Measurements from ENCODE around the gene NME3.

The NME3 gene

GRCh38 chr16:1775006-1775845 is 3.9 kb upstream of the NME3 start:
- Histone ChIP-seq H3K27me3 (ENCODE audit: control insufficient read depth, insufficient read depth, low read length, poor library complexity, severe bottlenecking) (no peaks in the 10 kb centered on the region), H3K9me3 (ENCODE audit: control insufficient read depth, low read length) (no peaks in the 10 kb centered on the region), H3K4me1 (ENCODE audit: control insufficient read depth, insufficient read depth, low read length) (peaks cover 8% of the 10 kb centered on the region), H3K36me3 (ENCODE audit: control insufficient read depth, insufficient read depth, low read length) (peaks cover 19% of the 10 kb centered on the region), H3K27ac (ENCODE audit: insufficient read depth, low read depth, low read length, poor library complexity, severe bottlenecking) (no peak overlapping the region), H3K4me3 (ENCODE audit: insufficient read depth, low read depth, low read length) (no peak overlapping the region)
- WGBS, 2 experiments: 95 to 97% methylated on average over 30 of the region's 30 CpGs

DNA sequence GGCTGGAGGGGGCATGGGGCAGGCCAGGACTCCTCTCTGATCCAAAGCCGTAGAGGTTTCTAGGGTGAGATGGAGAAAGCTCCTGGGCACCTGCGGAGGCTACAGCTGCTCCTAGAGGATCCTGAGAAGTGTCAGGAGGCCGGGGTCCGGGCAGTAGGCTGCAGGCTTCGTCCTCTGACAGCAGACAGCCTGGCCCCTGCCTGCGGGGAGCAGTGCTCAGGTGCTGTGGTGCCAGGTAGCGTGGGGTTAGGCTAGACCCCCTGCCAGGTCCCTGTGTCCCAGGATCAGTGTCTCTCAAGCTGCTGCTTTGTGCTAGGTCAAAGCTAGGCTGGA is 3.1 kb upstream of the NME3 start:
- H3K4me1 ChIP-seq (ENCODE audit: control insufficient read depth, insufficient read depth, low read length): peaks cover 14% of the 10 kb centered on the region
- whole genome bisulfite sequencing, 2 experiments: 94% methylated on average over 7 of the region's 7 CpGs
- H3K27me3 ChIP-seq (ENCODE audit: control insufficient read depth, insufficient read depth, low read length, poor library complexity, severe bottlenecking): no peaks in the 10 kb centered on the region
- no peak overlapping the region for H3K27ac ChIP-seq (ENCODE audit: insufficient read depth, low read depth, low read length, poor library complexity, severe bottlenecking)
- H3K36me3 ChIP-seq (ENCODE audit: control insufficient read depth, insufficient read depth, low read length): peaks cover 19% of the 10 kb centered on the region
- H3K9me3 ChIP-seq (ENCODE audit: control insufficient read depth, low read length): no peaks in the 10 kb centered on the region
- no peak overlapping the region for H3K4me3 ChIP-seq (ENCODE audit: insufficient read depth, low read depth, low read length)

DNA sequence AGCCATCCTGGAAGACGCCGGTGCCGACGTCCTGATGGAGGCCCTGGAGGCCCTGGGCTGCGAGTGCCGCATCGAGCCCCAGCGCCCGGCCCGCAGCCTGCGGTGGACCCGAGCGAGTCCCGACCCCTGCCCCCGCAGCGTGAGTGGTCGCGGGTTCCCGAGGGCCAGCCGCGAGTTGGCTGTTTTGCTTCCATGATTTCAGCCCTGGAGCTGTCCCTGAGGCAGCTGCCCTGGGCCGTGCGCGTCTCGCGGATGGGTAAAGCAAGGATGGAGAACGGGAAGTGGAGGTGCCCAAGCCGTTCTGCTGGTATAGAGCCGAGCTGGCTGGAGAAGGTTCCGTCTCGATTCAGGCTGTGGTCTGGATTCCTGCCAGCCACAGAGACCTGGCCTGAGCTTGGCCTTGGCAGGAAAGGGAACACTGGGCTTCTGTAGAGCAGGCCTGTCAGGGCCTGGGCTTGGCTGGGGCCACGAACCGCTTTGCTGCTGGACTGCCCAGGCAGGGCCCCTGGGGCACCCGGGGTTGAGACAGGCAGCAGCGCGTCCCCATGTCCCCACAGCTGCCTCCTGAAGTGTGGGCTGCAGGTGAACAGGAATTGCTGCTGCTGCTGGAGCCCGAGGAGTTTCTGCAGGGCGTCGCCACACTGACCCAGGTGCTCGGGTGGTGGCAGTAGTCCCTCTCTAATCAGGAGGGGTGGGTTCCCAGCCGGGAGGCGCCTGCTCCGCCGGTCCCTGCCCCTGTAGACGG is 2.5 kb upstream of the NME3 start:
- Histone ChIP-seq H3K4me3 (ENCODE audit: insufficient read depth, low read depth, low read length) (peak overlapping the region; percentile 71), H3K27ac (ENCODE audit: insufficient read depth, low read depth, low read length, poor library complexity, severe bottlenecking) (no peak overlapping the region), H3K36me3 (ENCODE audit: control insufficient read depth, insufficient read depth, low read length) (peaks cover 18% of the 10 kb centered on the region), H3K4me1 (ENCODE audit: control insufficient read depth, insufficient read depth, low read length) (peaks cover 14% of the 10 kb centered on the region), H3K9me3 (ENCODE audit: control insufficient read depth, low read length) (no peaks in the 10 kb centered on the region), H3K27me3 (ENCODE audit: control insufficient read depth, insufficient read depth, low read length, poor library complexity, severe bottlenecking) (no peaks in the 10 kb centered on the region)
- 34 to 35% methylated on average over 45 of the region's 45 CpGs for WGBS, 2 experiments

DNA sequence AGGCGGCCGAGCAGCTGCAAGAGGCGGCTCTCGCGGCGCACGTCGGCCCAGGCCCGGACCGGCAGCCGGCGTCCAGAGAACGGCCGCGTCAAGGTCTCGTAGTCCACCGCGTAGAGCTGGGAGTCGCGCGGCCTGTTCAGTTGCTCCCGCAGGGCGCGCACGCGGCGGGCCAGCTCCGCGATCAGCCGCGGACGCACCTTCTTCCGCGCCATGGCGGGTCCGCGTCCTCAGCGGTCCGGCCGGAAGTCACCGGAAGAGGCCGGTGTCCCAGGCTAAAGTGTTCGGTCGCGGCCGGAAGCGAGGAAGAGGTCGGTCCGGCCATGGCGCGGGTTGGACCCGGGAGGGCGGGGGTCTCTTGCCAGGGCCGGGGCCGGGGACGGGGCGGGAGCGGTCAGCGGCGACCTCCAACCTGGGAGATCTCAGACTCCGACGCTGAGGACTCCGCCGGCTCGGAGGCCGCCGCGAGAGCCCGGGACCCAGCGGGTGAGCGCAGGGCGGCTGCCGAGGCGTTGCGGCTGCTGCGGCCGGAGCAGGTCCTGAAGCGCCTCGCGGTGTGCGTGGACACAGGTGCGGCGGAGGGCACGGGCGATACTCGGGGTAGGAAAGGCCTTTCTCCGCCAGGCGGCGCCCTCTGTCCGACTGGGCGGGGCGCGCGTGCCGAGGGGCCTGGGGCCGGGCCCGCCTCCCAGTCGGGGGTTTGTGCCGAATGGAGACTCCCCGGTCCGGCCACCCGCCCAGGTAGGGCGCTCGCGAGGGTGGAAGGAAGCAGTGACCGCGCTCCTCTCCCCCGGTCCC is 1.8 kb upstream of the NME3 start, which contains the start of gene MRPS34:
Gene MRPS34 (minus strand): TSS at position 227 of the 795 bp plus-strand sequence. CDS start 15 bp downstream, at position 212.
- WGBS, 2 experiments: 0% methylated on average over 108 of the region's 108 CpGs
- H3K4me3 ChIP-seq (ENCODE audit: insufficient read depth, low read depth, low read length): peak within 1 kb of the TSS; percentile 71
- peaks cover 16% of the 10 kb centered on the region for H3K36me3 ChIP-seq (ENCODE audit: control insufficient read depth, insufficient read depth, low read length)
- no peaks in the 10 kb centered on the region for H3K9me3 ChIP-seq (ENCODE audit: control insufficient read depth, low read length)
- peaks cover 14% of the 10 kb centered on the region for H3K4me1 ChIP-seq (ENCODE audit: control insufficient read depth, insufficient read depth, low read length)
- peak within 1 kb of the TSS; percentile 84 for H3K27ac ChIP-seq (ENCODE audit: insufficient read depth, low read depth, low read length, poor library complexity, severe bottlenecking)
- no peaks in the 10 kb centered on the region for H3K27me3 ChIP-seq (ENCODE audit: control insufficient read depth, insufficient read depth, low read length, poor library complexity, severe bottlenecking)

GRCh38 chr16:1772362-1772907 is 1.1 kb upstream of the NME3 start, which contains the start of gene EME2:
Gene EME2, plus strand, starts transcription at chr16:1772810. Its CDS starts 418 bp downstream, at chr16:1773228.
- no peaks in the 10 kb centered on the region for H3K27me3 ChIP-seq (ENCODE audit: control insufficient read depth, insufficient read depth, low read length, poor library complexity, severe bottlenecking)
- peak within 1 kb of the TSS; percentile 84 for H3K27ac ChIP-seq (ENCODE audit: insufficient read depth, low read depth, low read length, poor library complexity, severe bottlenecking)
- peak within 1 kb of the TSS; percentile 71 for H3K4me3 ChIP-seq (ENCODE audit: insufficient read depth, low read depth, low read length)
- 1% methylated on average over 53 of the region's 53 CpGs for WGBS, 2 experiments
- H3K4me1 ChIP-seq (ENCODE audit: control insufficient read depth, insufficient read depth, low read length): peaks cover 14% of the 10 kb centered on the region
- H3K9me3 ChIP-seq (ENCODE audit: control insufficient read depth, low read length): no peaks in the 10 kb centered on the region
- peaks cover 13% of the 10 kb centered on the region for H3K36me3 ChIP-seq (ENCODE audit: control insufficient read depth, insufficient read depth, low read length)

- Histone ChIP-seq H3K27ac (ENCODE audit: insufficient read depth, low read depth, low read length, poor library complexity, severe bottlenecking) (no peak overlapping the region), H3K4me1 (ENCODE audit: control insufficient read depth, insufficient read depth, low read length) (peaks cover 14% of the 10 kb centered on the region), H3K4me3 (ENCODE audit: insufficient read depth, low read depth, low read length) (peak overlapping the region; percentile 71), H3K9me3 (ENCODE audit: control insufficient read depth, low read length) (no peaks in the 10 kb centered on the region), H3K27me3 (ENCODE audit: control insufficient read depth, insufficient read depth, low read length, poor library complexity, severe bottlenecking) (no peaks in the 10 kb centered on the region), H3K36me3 (ENCODE audit: control insufficient read depth, insufficient read depth, low read length) (peaks cover 16% of the 10 kb centered on the region)
- WGBS, 2 experiments: 3 to 4% methylated on average over 22 of the region's 22 CpGs
These were observed 570 bp upstream of the NME3 start for GRCh38 chr16:1771864-1772361.

GRCh38 chr16:1770328-1771187 is 785 bp downstream of the NME3 start:
- Histone ChIP-seq H3K4me3 (ENCODE audit: insufficient read depth, low read depth, low read length) (peak overlapping the region; percentile 71), H3K27me3 (ENCODE audit: control insufficient read depth, insufficient read depth, low read length, poor library complexity, severe bottlenecking) (no peaks in the 10 kb centered on the region), H3K4me1 (ENCODE audit: control insufficient read depth, insufficient read depth, low read length) (peaks cover 14% of the 10 kb centered on the region), H3K27ac (ENCODE audit: insufficient read depth, low read depth, low read length, poor library complexity, severe bottlenecking) (no peak overlapping the region), H3K36me3 (ENCODE audit: control insufficient read depth, insufficient read depth, low read length) (peaks cover 18% of the 10 kb centered on the region), H3K9me3 (ENCODE audit: control insufficient read depth, low read length) (no peaks in the 10 kb centered on the region)
- 21% methylated on average over 81 of the region's 81 CpGs for WGBS, 2 experiments

DNA sequence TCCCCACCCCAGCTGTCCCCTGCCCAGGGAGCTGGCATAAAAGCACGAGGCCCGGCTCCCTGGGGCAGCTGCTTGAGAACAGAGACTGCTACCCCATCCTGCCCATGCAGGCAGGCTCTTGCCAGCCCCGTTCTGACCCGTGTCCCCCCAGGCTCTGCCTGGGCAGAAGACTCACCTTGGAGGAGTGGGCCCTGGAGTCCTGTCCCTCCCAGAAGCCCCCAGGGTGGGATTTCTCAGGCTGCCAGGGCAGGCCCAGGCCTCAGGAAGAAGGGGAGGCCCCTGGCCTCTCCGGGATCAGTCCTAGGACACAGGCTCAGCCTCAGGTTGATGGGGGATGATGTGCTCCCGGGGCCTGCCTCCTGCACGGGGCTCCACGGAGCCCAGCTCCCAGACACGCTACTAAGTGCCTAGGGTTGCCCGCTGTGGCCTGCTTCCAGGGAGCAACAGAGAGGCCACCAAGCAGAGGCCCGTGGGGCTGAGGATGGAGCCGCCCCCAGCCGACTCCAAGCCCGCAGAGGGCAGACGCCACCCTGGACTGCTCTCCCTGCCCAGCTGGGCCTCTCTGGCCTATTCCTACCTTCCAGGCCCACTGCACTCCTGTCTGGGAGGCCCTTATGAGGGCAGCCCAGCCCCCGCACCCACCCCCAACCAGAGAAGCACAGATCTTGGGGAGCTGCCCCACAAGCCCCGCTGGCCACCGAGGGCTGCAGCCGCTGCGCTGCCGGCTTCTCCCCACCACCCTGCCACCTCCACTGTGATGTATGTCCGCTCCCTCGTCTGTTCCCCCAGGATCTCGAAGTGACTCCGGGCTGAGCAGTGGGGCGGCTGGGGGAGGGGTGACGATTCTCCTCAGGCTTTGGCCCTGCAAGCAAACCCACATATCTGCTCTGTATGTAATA is 1.7 kb downstream of the NME3 start:
- no peak overlapping the region for H3K27ac ChIP-seq (ENCODE audit: insufficient read depth, low read depth, low read length, poor library complexity, severe bottlenecking)
- no peaks in the 10 kb centered on the region for H3K9me3 ChIP-seq (ENCODE audit: control insufficient read depth, low read length)
- no peaks in the 10 kb centered on the region for H3K27me3 ChIP-seq (ENCODE audit: control insufficient read depth, insufficient read depth, low read length, poor library complexity, severe bottlenecking)
- H3K4me1 ChIP-seq (ENCODE audit: control insufficient read depth, insufficient read depth, low read length): peaks cover 14% of the 10 kb centered on the region
- peaks cover 22% of the 10 kb centered on the region for H3K36me3 ChIP-seq (ENCODE audit: control insufficient read depth, insufficient read depth, low read length)
- H3K4me3 ChIP-seq (ENCODE audit: insufficient read depth, low read depth, low read length): no peak overlapping the region
- 90 to 91% methylated on average over 27 of the region's 27 CpGs for WGBS, 2 experiments

Measured in ectodermal cell (in vitro differentiated cells).